Fibroblast of lung (primary cell): ENCODE measurements around the gene KLHL26. TPM values are rescaled to one million over a fixed set of nuclear protein-coding genes. Genes with fewer than 3 reads are reported as not detected.

Experiments
- DNase-seq, 2 donors: peaks; one replicate each; pipeline versions ENCODE4 v3.0.0 to v3.0.0-alpha.2; 2010; ENCODE audit warnings: low read depth in 2 of 2
- H2AFZ ChIP-seq: 2 replicates; pipeline ENCODE4 v1.5.1; 2012; ENCODE audit warnings: low read length, control low read depth, inconsistent platforms
- H3K27ac ChIP-seq: 2 replicates; pipeline ENCODE4 v1.5.1; 2011; ENCODE audit warnings: low read length, control low read depth; ENCODE audit not compliant: insufficient read depth
- H3K27me3 ChIP-seq: 2 replicates; pipeline ENCODE4 v1.5.1; 2011; ENCODE audit warnings: mild to moderate bottlenecking, low read length; ENCODE audit not compliant: control insufficient read depth, insufficient read depth
- H3K36me3 ChIP-seq: 2 replicates; pipeline ENCODE4 v1.5.1; 2011; ENCODE audit warnings: low read length; ENCODE audit not compliant: control insufficient read depth, insufficient read depth
- H3K4me1 ChIP-seq: 2 replicates; pipeline ENCODE4 v1.5.1; 2011; ENCODE audit warnings: low read length; ENCODE audit not compliant: control insufficient read depth, insufficient read depth; ENCODE audit errors: extremely low read depth
- H3K4me2 ChIP-seq: 2 replicates; pipeline ENCODE4 v1.5.1; 2011; ENCODE audit warnings: low read length, control low read depth; ENCODE audit not compliant: insufficient read depth; ENCODE audit errors: extremely low read depth
- H3K4me3 ChIP-seq, 4 experiments: fragments of 200-600 bp in 1 of 4; sonication (generic) in 1 of 4; replicated peaks in 1 of 4; 2 replicates each; pipeline ENCODE4 v1.5.1; 2011 to 2016; ENCODE audit warnings: low read length in 4 of 4, low read depth in 3 of 4, mild to moderate bottlenecking in 3 of 4, control low read depth in 2 of 4, inconsistent platforms in 1 of 4, mixed read lengths in 1 of 4; ENCODE audit not compliant: insufficient read depth in 1 of 4; ENCODE audit errors: control extremely low read depth in 1 of 4
- H3K79me2 ChIP-seq: 2 replicates; pipeline ENCODE4 v1.5.1; 2012; ENCODE audit warnings: mild to moderate bottlenecking, low read length, inconsistent platforms; ENCODE audit not compliant: control insufficient read depth, insufficient read depth
- H3K9ac ChIP-seq: 2 replicates; pipeline ENCODE4 v1.5.1; 2011; ENCODE audit warnings: mild to moderate bottlenecking, low read length, control low read depth; ENCODE audit not compliant: insufficient read depth
- H3K9me3 ChIP-seq: 2 replicates; pipeline ENCODE4 v1.5.1; 2012; ENCODE audit warnings: low read depth, low read length; ENCODE audit not compliant: control insufficient read depth, insufficient read depth
- H4K20me1 ChIP-seq: 2 replicates; pipeline ENCODE4 v1.5.1; 2011; ENCODE audit warnings: low read length; ENCODE audit not compliant: control insufficient read depth, insufficient read depth; ENCODE audit errors: extremely low read depth
- EZH2 ChIP-seq: IDR thresholded peaks from 2 replicates; pipeline ENCODE4 v1.5.1; 2012; ENCODE audit warnings: low read length, control low read depth, mild to moderate bottlenecking; ENCODE audit errors: missing control alignments
- polyA plus RNA-seq, 2 donors: library from polyadenylated mRNA; depleted of rRNA in 1 of 2; stranded (reverse) in 1 of 2; unstranded in 1 of 2; fragments of >200 nt; gene quantifications; 2 replicates each; pipeline ENCODE4 v1.2.1, GENCODE V29; 2011 to 2012; ENCODE audit warnings: missing spikeins in 1 of 2
- total RNA-seq: library from RNA; depleted of rRNA; stranded (reverse); fragments of >200 nt; gene quantifications from 2 replicates; pipeline ENCODE4 v1.2.1, GENCODE V29; 2014
- TF ChIP-seq, protein P1 (sequence below), 2 donors: IDR thresholded peaks in 1 of 2; conservative IDR thresholded peaks in 1 of 2; 1 replicate in 1 of 2; 2 replicates in 1 of 2; pipeline ENCODE4 v1.5.1; 2011 to 2012; ENCODE audit warnings: low read length in 2 of 2, control low read depth in 1 of 2, inconsistent platforms in 1 of 2, low read depth in 1 of 2, mild to moderate bottlenecking in 1 of 2

The KLHL26 gene
- total and polyA plus RNA-seq, 2 donors (not counting 1 experiment from before 2014, with no cell fraction given), result 1.4 to 3.5 TPM

DNA sequence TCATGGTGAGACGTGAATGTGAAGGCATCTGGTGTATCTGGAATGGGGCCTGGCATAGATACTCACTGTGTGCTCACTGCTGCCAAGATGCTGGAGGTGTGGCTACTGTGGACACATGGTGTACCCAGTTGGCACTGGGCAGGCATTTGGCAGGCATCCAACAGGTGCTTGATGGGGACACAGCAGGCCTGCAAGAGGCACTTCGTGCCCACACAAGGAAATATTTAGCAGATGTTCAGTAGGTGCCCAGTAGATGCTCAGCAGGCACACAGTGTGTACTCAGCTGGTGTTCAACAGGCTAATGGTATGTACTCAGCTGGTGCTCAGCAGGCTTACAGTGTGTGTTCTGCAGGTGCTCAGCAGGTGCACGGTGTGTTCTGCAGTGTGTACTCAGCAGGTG, 60.9 kb downstream of the KLHL26 start:
- H3K9me3 ChIP-seq, result no peaks in the 10 kb centered on the region

DNA sequence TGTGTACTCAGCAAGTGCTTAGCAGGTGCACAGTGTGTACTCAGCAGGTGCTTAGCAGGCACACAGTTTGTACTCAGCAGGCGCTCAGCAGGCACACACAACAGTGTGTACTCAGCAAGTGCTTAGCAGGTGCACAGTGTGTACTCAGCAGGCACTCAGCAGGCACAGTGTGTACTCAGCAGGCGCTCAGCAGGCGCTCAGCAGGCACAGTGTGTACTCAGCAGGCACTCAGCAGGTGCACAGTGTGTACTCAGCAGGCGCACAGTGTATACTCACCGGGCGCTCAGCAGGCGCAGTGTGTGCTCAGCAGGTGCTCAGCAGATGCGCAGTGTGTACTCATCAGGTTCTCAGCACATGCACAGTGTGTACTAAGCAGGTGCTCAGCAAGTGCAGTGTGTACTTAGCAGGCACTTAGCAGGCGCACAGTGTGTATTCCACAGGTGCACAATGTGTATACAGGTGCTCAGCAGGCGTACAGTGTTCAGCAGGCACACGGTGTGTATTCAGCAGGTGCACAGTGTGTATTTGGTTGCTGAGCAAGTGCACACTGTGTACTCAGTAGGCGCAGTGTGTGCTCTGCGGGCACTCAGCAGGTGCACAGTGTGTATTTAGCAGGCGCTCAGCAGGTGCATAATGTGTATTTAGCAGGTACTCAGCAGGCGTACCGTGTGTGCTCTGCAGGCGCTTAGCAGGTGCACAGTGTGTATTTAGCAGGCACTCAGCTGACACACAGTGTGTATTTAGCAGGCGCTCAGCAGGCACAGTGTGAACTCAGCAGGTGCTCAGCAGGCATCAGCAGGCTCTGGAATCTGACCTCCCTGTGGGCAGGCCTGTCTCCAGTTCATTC, 61.7 kb downstream of the KLHL26 start:
- Histone ChIP-seq H2AFZ (no peak overlapping the region), H3K4me1 (peaks cover 5% of the 10 kb centered on the region), H3K4me3 (no peak overlapping the region), H4K20me1 (peaks cover 2% of the 10 kb centered on the region), H3K4me2 (no peak overlapping the region), H3K27me3 (no peaks in the 10 kb centered on the region), H3K9me3 (no peaks in the 10 kb centered on the region), H3K36me3 (no peaks in the 10 kb centered on the region), H3K27ac (no peak overlapping the region), H3K79me2 (peaks cover 5% of the 10 kb centered on the region), H3K9ac (no peak overlapping the region)
- TF ChIP-seq, protein P1, sequence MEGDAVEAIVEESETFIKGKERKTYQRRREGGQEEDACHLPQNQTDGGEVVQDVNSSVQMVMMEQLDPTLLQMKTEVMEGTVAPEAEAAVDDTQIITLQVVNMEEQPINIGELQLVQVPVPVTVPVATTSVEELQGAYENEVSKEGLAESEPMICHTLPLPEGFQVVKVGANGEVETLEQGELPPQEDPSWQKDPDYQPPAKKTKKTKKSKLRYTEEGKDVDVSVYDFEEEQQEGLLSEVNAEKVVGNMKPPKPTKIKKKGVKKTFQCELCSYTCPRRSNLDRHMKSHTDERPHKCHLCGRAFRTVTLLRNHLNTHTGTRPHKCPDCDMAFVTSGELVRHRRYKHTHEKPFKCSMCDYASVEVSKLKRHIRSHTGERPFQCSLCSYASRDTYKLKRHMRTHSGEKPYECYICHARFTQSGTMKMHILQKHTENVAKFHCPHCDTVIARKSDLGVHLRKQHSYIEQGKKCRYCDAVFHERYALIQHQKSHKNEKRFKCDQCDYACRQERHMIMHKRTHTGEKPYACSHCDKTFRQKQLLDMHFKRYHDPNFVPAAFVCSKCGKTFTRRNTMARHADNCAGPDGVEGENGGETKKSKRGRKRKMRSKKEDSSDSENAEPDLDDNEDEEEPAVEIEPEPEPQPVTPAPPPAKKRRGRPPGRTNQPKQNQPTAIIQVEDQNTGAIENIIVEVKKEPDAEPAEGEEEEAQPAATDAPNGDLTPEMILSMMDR (conservative IDR thresholded peaks at IDR 0.05 in 1 of 2, IDR thresholded peaks at IDR 0.05 in 1 of 2; ENCODE audit: low read depth in 1 of 2, low read length in 2 of 2), result no peak
- no peak for TF ChIP-seq EZH2
- no peak for DNase-seq

More for the DNA sequence above, 60.9 kb downstream of the KLHL26 start:
- Histone ChIP-seq H3K4me3 (no peak overlapping the region), H4K20me1 (peaks cover 2% of the 10 kb centered on the region), H3K9ac (no peak overlapping the region), H3K4me1 (peaks cover 5% of the 10 kb centered on the region), H3K27me3 (no peaks in the 10 kb centered on the region), H3K79me2 (peaks cover 5% of the 10 kb centered on the region), H3K36me3 (no peaks in the 10 kb centered on the region), H3K4me2 (no peak overlapping the region), H2AFZ (no peak overlapping the region), H3K27ac (no peak overlapping the region)
- TF ChIP-seq EZH2, result no peak
- TF ChIP-seq, protein P1 (conservative IDR thresholded peaks at IDR 0.05 in 1 of 2, IDR thresholded peaks at IDR 0.05 in 1 of 2; ENCODE audit: low read depth in 1 of 2, low read length in 2 of 2), result no peak
- DNase-seq, result no peak

DNA sequence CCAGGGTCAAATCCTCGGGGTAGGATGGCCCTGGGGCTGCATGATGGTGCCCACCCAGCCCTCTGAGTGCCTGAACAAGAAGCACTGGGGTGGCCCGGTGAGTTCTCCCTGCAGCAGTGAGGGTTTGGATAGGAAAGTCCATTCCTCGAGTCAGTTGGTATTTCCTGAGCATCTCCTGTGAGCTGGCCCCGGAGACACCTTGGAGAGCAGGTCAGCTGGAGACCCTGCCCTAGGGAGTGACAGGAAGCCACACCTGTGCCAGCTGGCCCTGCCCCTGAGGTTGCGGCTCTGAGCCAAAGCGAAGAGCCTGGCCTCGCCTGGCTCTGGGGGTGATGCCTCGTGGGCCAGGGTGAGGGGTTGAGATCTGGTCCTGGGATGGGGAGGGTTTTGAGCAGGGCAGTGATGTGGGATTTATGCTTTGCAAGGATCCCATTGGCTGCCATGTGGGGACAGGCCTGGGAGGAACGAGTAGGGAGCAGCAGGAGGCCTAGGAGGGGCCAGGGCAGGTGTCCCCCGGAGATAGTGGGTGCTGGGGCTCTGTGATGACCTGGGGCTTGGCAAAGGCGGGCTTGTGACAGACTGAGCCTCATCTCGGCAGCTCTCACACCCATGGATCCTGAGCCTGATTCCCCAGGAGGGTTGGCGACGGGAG, 62.7 kb downstream of the KLHL26 start:
- Histone ChIP-seq H3K79me2 (peaks cover 5% of the 10 kb centered on the region), H2AFZ (no peak overlapping the region), H3K27me3 (no peaks in the 10 kb centered on the region), H3K9ac (no peak overlapping the region), H3K4me3 (no peak overlapping the region), H4K20me1 (peaks cover 2% of the 10 kb centered on the region), H3K4me2 (no peak overlapping the region), H3K27ac (no peak overlapping the region), H3K36me3 (no peaks in the 10 kb centered on the region), H3K4me1 (peaks cover 5% of the 10 kb centered on the region), H3K9me3 (no peaks in the 10 kb centered on the region)
- no peak for DNase-seq
- TF ChIP-seq, protein P1 (conservative IDR thresholded peaks at IDR 0.05 in 1 of 2, IDR thresholded peaks at IDR 0.05 in 1 of 2; ENCODE audit: low read depth in 1 of 2, low read length in 2 of 2), result no peak
- TF ChIP-seq EZH2, result no peak
